K562 (cell line): Measurements from ENCODE around the gene IMPA2. TPM values are rescaled to one million over a fixed set of nuclear protein-coding genes. Genes with fewer than 3 reads are reported as not detected.
A peak's percentile ranks its signal among the peaks of the same experiment; 100 is the strongest.

Experiments
- ARID2 ChIP-seq: fragments of 450-650 bp; IDR thresholded peaks from 2 replicates; pipeline ENCODE4 v1.6.1; 2017; ENCODE audit warnings: antibody characterized with exemption, mild to moderate bottlenecking
- ARID3A ChIP-seq: IDR thresholded peaks from 2 replicates; pipeline ENCODE4 v1.6.1; 2012; ENCODE audit warnings: low read depth, low read length, improper control_type of control experiment, borderline replicate concordance
- ARNT ChIP-seq, 2 experiments: fragments of 450-650 bp; IDR thresholded peaks; 2 replicates each; pipeline ENCODE4 v1.6.1; 2016; ENCODE audit warnings: mild to moderate bottlenecking in 1 of 2
- ELF1 ChIP-seq: fragments of 200-800 bp; sonication (Bioruptor generic); IDR thresholded peaks from 2 replicates; pipeline ENCODE4 v1.6.1; 2016; ENCODE audit warnings: missing genetic modification characterization, missing compliant biosample characterization
- EP400 ChIP-seq: fragments of 450-650 bp; IDR thresholded peaks from 2 replicates; pipeline ENCODE4 v1.6.1; 2017; ENCODE audit warnings: antibody characterized with exemption, mild to moderate bottlenecking, moderate library complexity
- GATAD2B ChIP-seq: fragments of 450-650 bp; IDR thresholded peaks from 2 replicates; pipeline ENCODE4 v1.6.1; 2017; ENCODE audit warnings: mild to moderate bottlenecking, borderline replicate concordance
- MEIS2 ChIP-seq: fragments of 450-650 bp; IDR thresholded peaks from 2 replicates; pipeline ENCODE4 v1.6.1; 2014; ENCODE audit warnings: mild to moderate bottlenecking; ENCODE audit not compliant: partially characterized antibody
- NFE2L1 ChIP-seq: fragments of 450-650 bp; IDR thresholded peaks from 2 replicates; pipeline ENCODE4 v1.6.1; 2016; ENCODE audit warnings: missing genetic modification characterization, low read depth, mild to moderate bottlenecking, missing compliant biosample characterization, moderate library complexity, borderline replicate concordance
- NONO ChIP-seq, 2 experiments: fragments of 200-400 bp in 1 of 2; fragments of 450-650 bp in 1 of 2; formaldehyde crosslinking in 1 of 2; IDR thresholded peaks; 2 replicates each; pipeline ENCODE4 v1.6.1; 2017; ENCODE audit warnings: low read depth in 2 of 2, mild to moderate bottlenecking in 2 of 2, moderate library complexity in 2 of 2, low read length in 1 of 2
- NRF1 ChIP-seq, 2 experiments: fragments of 450-650 bp; IDR thresholded peaks in 1 of 2; conservative IDR thresholded peaks in 1 of 2; 2 replicates each; pipeline ENCODE4 v1.6.1; 2014; ENCODE audit warnings: mild to moderate bottlenecking in 2 of 2
- PHF21A ChIP-seq: fragments of 450-650 bp; IDR thresholded peaks from 2 replicates; pipeline ENCODE4 v1.6.1; 2017; ENCODE audit warnings: low read depth, borderline replicate concordance
- RCOR1 ChIP-seq, 2 experiments: IDR thresholded peaks; 2 replicates each; pipeline ENCODE4 v1.6.1; 2012; ENCODE audit warnings: low read depth in 2 of 2, low read length in 2 of 2, borderline replicate concordance in 1 of 2, improper control_type of control experiment in 1 of 2
- ZBTB26 ChIP-seq: fragments of 450-650 bp; formaldehyde crosslinking; IDR thresholded peaks from 2 replicates; pipeline ENCODE4 v1.4.0; 2022; ENCODE audit warnings: missing genetic modification characterization
- ZNF146 ChIP-seq: IDR thresholded peaks from one replicate; pipeline ENCODE4 v1.6.1; 2018; ENCODE audit warnings: missing compliant biosample characterization; ENCODE audit not compliant: unreplicated experiment
- ZNF395 ChIP-seq: fragments of 200-800 bp; sonication (Bioruptor generic); IDR thresholded peaks from 2 replicates; pipeline ENCODE4 v1.6.1; 2017; ENCODE audit warnings: missing genetic modification characterization, missing compliant biosample characterization
- ZNF644 ChIP-seq: fragments of 200-800 bp; sonication (Bioruptor generic); IDR thresholded peaks from 2 replicates; pipeline ENCODE4 v1.6.1; 2016; ENCODE audit warnings: low read depth, missing genetic modification characterization, missing compliant biosample characterization
- polyA plus RNA-seq, 8 experiments: library from polyadenylated mRNA; depleted of rRNA in 4 of 8; stranded (reverse) in 5 of 8; unstranded in 3 of 8; fragments of >200 nt; fragmentation: Nextera tagmentation in 2 of 8; fragmentation: Illumina TruSeq in 1 of 8; extraction: Ambion mirVana in 2 of 8; extraction: Trizol in 1 of 8; gene quantifications; 2 replicates each; pipeline versions ENCODE4 v1.2.1 to v1.2.3, GENCODE V29; 2011 to 2014; ENCODE audit warnings: inconsistent platforms in 1 of 8, missing spikeins in 1 of 8
- total RNA-seq, 7 experiments: library from RNA; depleted of rRNA in 6 of 7; stranded (reverse); fragments of >200 nt in 6 of 7; fragmentation: Illumina TruSeq in 2 of 7; extraction: Trizol in 2 of 7; gene quantifications; 2 replicates each; pipeline versions ENCODE4 v1.2.1 to v1.2.3, GENCODE V29; 2011 to 2021; ENCODE audit warnings: low replicate concordance in 1 of 7
- TF ChIP-seq, protein P1 (sequence below), 2 experiments: fragments of 450-650 bp; conservative IDR thresholded peaks; 2 replicates each; pipeline ENCODE4 v1.6.1; 2017; ENCODE audit warnings: mild to moderate bottlenecking in 2 of 2, moderate library complexity in 2 of 2
- TF ChIP-seq, protein P2 (sequence below): fragments of 450-650 bp; formaldehyde crosslinking; IDR thresholded peaks from 2 replicates; pipeline ENCODE4 v1.4.0; 2020; ENCODE audit warnings: mild to moderate bottlenecking, mixed read lengths

IMPA2 gene
- total and polyA plus RNA-seq, 9 of the 15 experiments (the other 6 are each of a cell fraction or from before 2014, with no cell fraction given) = 0.62 to 11.3 (median 5.7) TPM

GRCh38 chr18:11947214-11948191 lies 33.8 kb upstream of the IMPA2 start (continued):
- TF ChIP-seq ARID3A (peak; percentile 82; the same call in 1 of the 2 replicates), PHF21A (peak; percentile 80), ELF1 (tag) (peak; percentile 75), ZBTB26 (CRISPR knock-in tag) (no peak), ARID2 (no peak), NONO (IDR thresholded peaks at IDR 0.05; ENCODE audit: low read depth in 2 of 2, low read length in 1 of 2) (peak in 1 of 2 experiments; percentile 36; a peak in 1 of 4 replicates), RCOR1 (IDR thresholded peaks at IDR 0.05; ENCODE audit: borderline replicate concordance in 1 of 2, low read depth in 2 of 2, low read length in 2 of 2) (peak; percentile 87 to 95; a peak in 3 of 4 replicates), ARNT (IDR thresholded peaks at IDR 0.05) (peak; percentile 53 to 93; a peak in 3 of 4 replicates), NFE2L1 (peak; percentile 89), MEIS2 (peak; percentile 67), ZNF146 (no peak), ZNF395 (peak; percentile 17; the same call in 1 of the 2 replicates), NRF1 (conservative IDR thresholded peaks at IDR 0.05 in 1 of 2, IDR thresholded peaks at IDR 0.05 in 1 of 2) (peak; percentile 54 to 63; a peak in 3 of 4 replicates), EP400 (peak; percentile 87), ZNF644 (tag) (no peak), GATAD2B (peak; percentile 84; the same call in 1 of the 2 replicates)
- TF ChIP-seq, protein P1, sequence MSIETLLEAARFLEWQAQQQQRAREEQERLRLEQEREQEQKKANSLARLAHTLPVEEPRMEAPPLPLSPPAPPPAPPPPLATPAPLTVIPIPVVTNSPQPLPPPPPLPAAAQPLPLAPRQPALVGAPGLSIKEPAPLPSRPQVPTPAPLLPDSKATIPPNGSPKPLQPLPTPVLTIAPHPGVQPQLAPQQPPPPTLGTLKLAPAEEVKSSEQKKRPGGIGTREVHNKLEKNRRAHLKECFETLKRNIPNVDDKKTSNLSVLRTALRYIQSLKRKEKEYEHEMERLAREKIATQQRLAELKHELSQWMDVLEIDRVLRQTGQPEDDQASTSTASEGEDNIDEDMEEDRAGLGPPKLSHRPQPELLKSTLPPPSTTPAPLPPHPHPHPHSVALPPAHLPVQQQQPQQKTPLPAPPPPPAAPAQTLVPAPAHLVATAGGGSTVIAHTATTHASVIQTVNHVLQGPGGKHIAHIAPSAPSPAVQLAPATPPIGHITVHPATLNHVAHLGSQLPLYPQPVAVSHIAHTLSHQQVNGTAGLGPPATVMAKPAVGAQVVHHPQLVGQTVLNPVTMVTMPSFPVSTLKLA (conservative IDR thresholded peaks at IDR 0.05) = peak; percentile 49 to 64; a peak in 3 of 4 replicates
- TF ChIP-seq, protein P2, sequence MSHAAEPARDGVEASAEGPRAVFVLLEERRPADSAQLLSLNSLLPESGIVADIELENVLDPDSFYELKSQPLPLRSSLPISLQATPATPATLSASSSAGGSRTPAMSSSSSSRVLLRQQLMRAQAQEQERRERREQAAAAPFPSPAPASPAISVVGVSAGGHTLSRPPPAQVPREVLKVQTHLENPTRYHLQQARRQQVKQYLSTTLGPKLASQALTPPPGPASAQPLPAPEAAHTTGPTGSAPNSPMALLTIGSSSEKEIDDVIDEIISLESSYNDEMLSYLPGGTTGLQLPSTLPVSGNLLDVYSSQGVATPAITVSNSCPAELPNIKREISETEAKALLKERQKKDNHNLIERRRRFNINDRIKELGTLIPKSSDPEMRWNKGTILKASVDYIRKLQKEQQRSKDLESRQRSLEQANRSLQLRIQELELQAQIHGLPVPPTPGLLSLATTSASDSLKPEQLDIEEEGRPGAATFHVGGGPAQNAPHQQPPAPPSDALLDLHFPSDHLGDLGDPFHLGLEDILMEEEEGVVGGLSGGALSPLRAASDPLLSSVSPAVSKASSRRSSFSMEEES = peak; percentile 6; the same call in 1 of the 2 replicates
